HG02885 (cell line): ENCODE measurements around the gene ALLC.
"Not testable (repeated sequence)": the region's sequence is repeated elsewhere in the genome, so short reads cannot be mapped to it uniquely, and the experiment has no call there.

Experiments
- ATAC-seq: cut with Tn5 transposase; IDR thresholded peaks from one replicate; pipeline ENCODE4 v1.9.1; 2021; ENCODE audit warnings: mild to moderate bottlenecking; ENCODE audit not compliant: unreplicated experiment, poor library complexity

Gene ALLC

GRCh38 chr2:3652896-3653625 is 4.9 kb upstream of the ALLC start:
- ATAC-seq = no peak

GRCh38 chr2:3654011-3654410 is 4.0 kb upstream of the ALLC start:
- no peak for ATAC-seq

- ATAC-seq = no peak
Observed at GRCh38 chr2:3654531-3655225, 3.3 kb upstream of the ALLC start.

- no peak for ATAC-seq
Observed at GRCh38 chr2:3655871-3656761, 1.9 kb upstream of the ALLC start.

- peak; percentile 41 for ATAC-seq
Observed at GRCh38 chr2:3656762-3657721, 958 bp upstream of the ALLC start.

GRCh38 chr2:3659447-3660432 is 1.7 kb downstream of the ALLC start:
- ATAC-seq = no peak

- not testable (repeated sequence) for ATAC-seq
Observed at GRCh38 chr2:3660640-3661039, 2.6 kb downstream of the ALLC start.

GRCh38 chr2:3661149-3661660 is 3.2 kb downstream of the ALLC start:
- no peak for ATAC-seq

- no peak for ATAC-seq
Observed at GRCh38 chr2:3662239-3662638, 4.2 kb downstream of the ALLC start.

- ATAC-seq = no peak
Observed at GRCh38 chr2:3664118-3664517, 6.1 kb downstream of the ALLC start.

- ATAC-seq = no peak
Observed at GRCh38 chr2:3664925-3665324, 6.9 kb downstream of the ALLC start.

- no peak for ATAC-seq
Observed at GRCh38 chr2:3665886-3666612, 8.0 kb downstream of the ALLC start.

GRCh38 chr2:3666613-3666975 is 8.6 kb downstream of the ALLC start:
- no peak for ATAC-seq

- peak; percentile 84 for ATAC-seq
Observed at GRCh38 chr2:3667151-3667631, 9.2 kb downstream of the ALLC start.

- ATAC-seq = no peak
Observed at GRCh38 chr2:3669656-3670055, 11.7 kb downstream of the ALLC start.

GRCh38 chr2:3670376-3670775 is 12.4 kb downstream of the ALLC start:
- ATAC-seq = no peak

GRCh38 chr2:3670941-3671340 is 12.9 kb downstream of the ALLC start:
- no peak for ATAC-seq
